Muscle layer of duodenum (tissue), 2 donors: ENCODE data around the gene WAS.

Source experiments
- H3K27ac ChIP-seq: one replicate; pipeline ENCODE4 v1.7.0; 2013; ENCODE audit warnings: mild to moderate bottlenecking, low read length
- H3K27me3 ChIP-seq: one replicate; pipeline ENCODE4 v1.7.0; 2013; ENCODE audit warnings: low read depth, mild to moderate bottlenecking, control low read depth, low read length
- H3K36me3 ChIP-seq, 2 donors: one replicate each; pipeline ENCODE4 v1.7.0; 2013; ENCODE audit warnings: low read length in 2 of 2, control low read depth in 1 of 2, mild to moderate bottlenecking in 1 of 2; ENCODE audit not compliant: insufficient read depth in 2 of 2, control insufficient read depth in 1 of 2
- H3K4me1 ChIP-seq, 2 donors: one replicate each; pipeline ENCODE4 v1.7.0; 2013; ENCODE audit warnings: low read length in 2 of 2, mild to moderate bottlenecking in 2 of 2, control low read depth in 1 of 2, moderate library complexity in 1 of 2; ENCODE audit not compliant: insufficient read depth in 2 of 2, control insufficient read depth in 1 of 2
- H3K4me3 ChIP-seq, 2 donors: one replicate each; pipeline ENCODE4 v1.7.0; 2013; ENCODE audit warnings: low read length in 2 of 2, low read depth in 1 of 2, mild to moderate bottlenecking in 1 of 2
- H3K9me3 ChIP-seq, 2 donors: one replicate each; pipeline ENCODE4 v1.7.0; 2013; ENCODE audit warnings: low read length in 2 of 2, control low read depth in 1 of 2, mild to moderate bottlenecking in 1 of 2; ENCODE audit not compliant: control insufficient read depth in 1 of 2
- donor health status: healthy.

Gene WAS

GRCh38 chrX:48737940-48738339 is 54.3 kb downstream of the WAS start:
- Histone ChIP-seq H3K36me3 (no peaks in the 10 kb centered on the region), H3K9me3 (no peaks in the 10 kb centered on the region), H3K27ac (peak overlapping the region; percentile 90), H3K27me3 (no peaks in the 10 kb centered on the region), H3K4me3 (peak overlapping the region; percentile 62 to 76), H3K4me1 (peaks cover 5 to 9% of the 10 kb centered on the region in 2 donors)
